HepG2 (cell line): ENCODE data around the gene APLP1. TPM values are rescaled to one million over a fixed set of nuclear protein-coding genes. Genes with fewer than 3 reads are reported as not detected.
A peak's percentile ranks its signal among the peaks of the same experiment; 100 is the strongest.

ENCODE experiments used
- ATAC-seq: fragments of 200-7000 bp; cut with Tn5 transposase; 3 replicates; pipeline ENCODE4 v1.9.1; 2020; ENCODE audit warnings: mild to moderate bottlenecking, moderate library complexity
- BruUV-seq: library from RNA; stranded (reverse); fragments of 400-500 nt; replicated peaks from 2 replicates; lab custom pipeline; 2021; lab: Mats Ljungman, UMichigan
- CTCF ChIA-PET: fragments of 300-600 bp; formaldehyde crosslinking; extraction: SDS; loops from one replicate; lab custom pipeline; 2021; ENCODE audit warnings: low total read pairs, inconsistent platforms, low intra/inter-chr PET ratio; lab: Yijun Ruan, JAX
- POLR2A ChIA-PET: fragments of 350-600 bp; sonication (Branson Sonifier 250); formaldehyde crosslinking; loops from one replicate; lab custom pipeline; 2020; ENCODE audit warnings: antibody characterized with exemption, inconsistent platforms; lab: Yijun Ruan, JAX
- DNase-seq: peaks from one replicate; pipeline ENCODE4 v3.0.0-alpha.2; 2015; ENCODE audit warnings: low spot score
- FAIRE-seq: peaks from 3 replicates; lab custom pipeline; 2011; peaks lifted over from hg19 to GRCh38; lab: Jason Lieb, UNC
- H2AFZ ChIP-seq: one replicate; pipeline ENCODE4 v1.6.1; 2011; ENCODE audit warnings: low read length, inconsistent platforms
- H3K27ac ChIP-seq: fragments of 300-600 bp; 3 replicates; pipeline ENCODE4 v1.8.0; 2011; ENCODE audit warnings: mixed run types, mild to moderate bottlenecking, mixed read lengths, low read length, inconsistent platforms; ENCODE audit not compliant: insufficient read depth; ENCODE audit errors: extremely low read length
- H3K27me3 ChIP-seq, 2 experiments: fragments of 200-600 bp in 1 of 2; 2 replicates in 1 of 2; 3 replicates in 1 of 2; pipeline versions ENCODE4 v1.6.0 to v1.8.0; 2011; ENCODE audit warnings: low read length in 2 of 2, mild to moderate bottlenecking in 2 of 2, moderate library complexity in 2 of 2, inconsistent platforms in 1 of 2; ENCODE audit not compliant: insufficient read depth in 2 of 2, control insufficient read depth in 1 of 2
- H3K36me3 ChIP-seq, 2 experiments: fragments of 200-600 bp in 1 of 2; replicated peaks in 1 of 2; 2 replicates in 1 of 2; 3 replicates in 1 of 2; pipeline versions ENCODE4 v1.5.1 to v1.8.0; 2011; ENCODE audit warnings: low read length in 2 of 2, inconsistent platforms in 1 of 2; ENCODE audit not compliant: insufficient read depth in 2 of 2, control insufficient read depth in 1 of 2
- H3K4me1 ChIP-seq: 2 replicates; pipeline ENCODE4 v1.5.1; 2012; ENCODE audit warnings: low read length, inconsistent platforms; ENCODE audit not compliant: insufficient read depth
- H3K4me2 ChIP-seq: 2 replicates; pipeline ENCODE4 v1.6.0; 2011; ENCODE audit warnings: low read depth, low read length, inconsistent platforms
- H3K4me3 ChIP-seq, 3 experiments: fragments of 200-600 bp in 1 of 3; sonication (generic), shearing (Covaris generic) in 1 of 3; replicated peaks in 1 of 3; 2 replicates each; pipeline ENCODE4 v1.5.1; 2011 to 2016; ENCODE audit warnings: low read length in 3 of 3, inconsistent platforms in 2 of 3, low read depth in 2 of 3, mild to moderate bottlenecking in 2 of 3, control low read depth in 1 of 3, mixed read lengths in 1 of 3; ENCODE audit not compliant: insufficient read depth in 1 of 3
- H3K79me2 ChIP-seq: one replicate; pipeline ENCODE4 v1.6.1; 2011; ENCODE audit warnings: low read length, inconsistent platforms; ENCODE audit not compliant: insufficient read depth
- H3K9ac ChIP-seq: 2 replicates; pipeline ENCODE4 v1.6.0; 2011; ENCODE audit warnings: mild to moderate bottlenecking, low read depth, low read length, inconsistent platforms; ENCODE audit not compliant: insufficient read depth
- H3K9me3 ChIP-seq: 2 replicates; pipeline ENCODE4 v1.5.1; 2012; ENCODE audit warnings: mild to moderate bottlenecking, low read length
- H4K20me1 ChIP-seq: 2 replicates; pipeline ENCODE4 v1.6.0; 2011; ENCODE audit warnings: inconsistent platforms, mild to moderate bottlenecking, low read length, moderate library complexity; ENCODE audit not compliant: insufficient read depth
- CTCF ChIP-seq: sonication (generic); formaldehyde crosslinking; IDR thresholded peaks from 2 replicates; pipeline ENCODE4 v1.5.0; 2020; ENCODE audit warnings: mild to moderate bottlenecking, missing genetic modification reagents, moderate library complexity
- EEA1 ChIP-seq: sonication (generic); formaldehyde crosslinking; IDR thresholded peaks from 2 replicates; pipeline ENCODE4 v1.5.1; 2020; ENCODE audit warnings: mild to moderate bottlenecking, missing genetic modification reagents, borderline replicate concordance
- HOXA3 ChIP-seq: sonication (generic); formaldehyde crosslinking; IDR thresholded peaks from 2 replicates; pipeline ENCODE4 v1.5.0; 2020; ENCODE audit warnings: missing genetic modification reagents
- MZF1 ChIP-seq: sonication (generic); formaldehyde crosslinking; IDR thresholded peaks from 2 replicates; pipeline ENCODE4 v1.8.1; 2023; ENCODE audit warnings: mild to moderate bottlenecking, missing genetic modification reagents, borderline replicate concordance
- ZNF674 ChIP-seq: sonication (generic); formaldehyde crosslinking; IDR thresholded peaks from 2 replicates; pipeline ENCODE4 v1.5.0; 2020; ENCODE audit warnings: low read depth, mild to moderate bottlenecking, missing genetic modification reagents
- ZNF687 ChIP-seq: sonication (generic); formaldehyde crosslinking; IDR thresholded peaks from 2 replicates; pipeline ENCODE4 v1.5.1; 2020; ENCODE audit warnings: mild to moderate bottlenecking, missing genetic modification reagents, moderate library complexity
- WGBS: methylation state at CpG from one replicate; pipeline ENCODE4 v1.1.6; 2017; ENCODE audit warnings: low lambda C conversion rate; 5-methylcytosine and 5-hydroxymethylcytosine counted together
- in situ Hi-C: cut with HindIII; loops from 2 replicates; pipeline ENCODE4 v1.10.0; 2017; ENCODE audit warnings: low pct_unique_long_range_greater_than_20kb; ENCODE audit not compliant: extremely low pct_ligation_motif_present
- intact Hi-C: fragments of 100-400 bp; cut with micrococcal nuclease; formaldehyde crosslinking; loops from one replicate; pipeline ENCODE4 v1.10.0; 2022; ENCODE audit not compliant: unreplicated experiment
- polyA plus RNA-seq, 8 experiments: library from polyadenylated mRNA; depleted of rRNA in 3 of 8; stranded (reverse) in 7 of 8; unstranded in 1 of 8; fragments of >200 nt; fragmentation: Illumina TruSeq in 4 of 8; extraction: Trizol in 4 of 8; gene quantifications; 2 replicates each; pipeline versions ENCODE4 v1.2.1 to v1.2.3, GENCODE V29; 2011 to 2016; ENCODE audit warnings: low read depth in 4 of 8, missing spikeins in 1 of 8, mixed read lengths in 1 of 8; ENCODE audit not compliant: insufficient read depth in 1 of 8
- total RNA-seq, 5 experiments: library from RNA; depleted of rRNA; stranded (reverse); fragments of >200 nt; fragmentation: Illumina TruSeq; extraction: Trizol; gene quantifications; 2 replicates each; pipeline ENCODE4 v1.2.3, GENCODE V29; 2016; ENCODE audit warnings: low read depth in 1 of 5

Gene APLP1
- total and polyA plus RNA-seq, 2 of the 13 experiments (the other 11 are each of a cell fraction or from before 2014, with no cell fraction given) = 2.0 to 2.9 TPM

- TF ChIP-seq ZNF687 (no peak), EEA1 (CRISPR knock-in tag) (no peak)
- TF ChIP-seq, all 625 proteins: peak for 0
Measured at GRCh38 chr19:35859414-35859813, 9.0 kb upstream of the APLP1 start (continued).

- no peak overlapping the region for H2AFZ ChIP-seq
- H3K9ac ChIP-seq = no peak overlapping the region
- peaks cover 8 to 45% of the 10 kb centered on the region in 2 experiments for H3K27me3 ChIP-seq
- ATAC-seq = no peak
- H3K27ac ChIP-seq = no peak overlapping the region
- TF ChIP-seq CTCF (CRISPR knock-in tag) (0 out of 2 replicates have a peak, but pooled peaks have one; percentile 7), ZNF674 (CRISPR knock-in tag) (no peak), HOXA3 (CRISPR knock-in tag) (peak; percentile 5; the same call in 1 of the 2 replicates), MZF1 (CRISPR knock-in tag) (no peak)
- no peaks in the 10 kb centered on the region for H3K9me3 ChIP-seq
- ChIA-PET CTCF (no interaction called here), POLR2A (interaction anchor here (1.1 kb wide), 1 partner anchor 112 kb away, joined by 3 read pairs; the partner anchor contains the start of gene LIN37)
- no peak for DNase-seq
- intact Hi-C loops = loop anchor here (5.0 kb wide), 1 partner anchor 48 kb away; the partner anchor contains the start of gene PRODH2
- 26% methylated on average over 21 of the region's 24 CpGs for WGBS
- peaks cover 45% of the 10 kb centered on the region for H3K4me1 ChIP-seq
- no peaks in the 10 kb centered on the region for H3K79me2 ChIP-seq
- BruUV-seq = no TSS peak
- in situ Hi-C loops = no loop called here
- H4K20me1 ChIP-seq = no peaks in the 10 kb centered on the region
- peak overlapping the region; percentile 92 for H3K4me2 ChIP-seq
- no peak for FAIRE-seq
- H3K4me3 ChIP-seq = peak overlapping the region; percentile 41 to 70 (median 50); a peak in 5 of 6 replicates
- no peaks in the 10 kb centered on the region for H3K36me3 ChIP-seq
Measured at GRCh38 chr19:35860436-35860817, 7.9 kb upstream of the APLP1 start.
